CD14-positive monocyte (primary cell): ENCODE data around the gene ARHGEF6. TPM values are rescaled to one million over a fixed set of nuclear protein-coding genes. Genes with fewer than 3 reads are reported as not detected.

Source experiments
- DNase-seq, 3 donors: peaks; one replicate each; pipeline ENCODE4 v3.0.0-alpha.2; 2011 to 2022
- H2AFZ ChIP-seq: 2 replicates; pipeline ENCODE4 v1.6.0; 2012; ENCODE audit warnings: mild to moderate bottlenecking, low read depth, low read length, inconsistent platforms; ENCODE audit not compliant: insufficient read depth, poor library complexity, severe bottlenecking
- H3K27ac ChIP-seq, 2 donors: 1 replicate in 1 of 2; 2 replicates in 1 of 2; pipeline ENCODE4 v1.5.1; 2012 to 2013; ENCODE audit warnings: low read length in 2 of 2, control low read depth in 1 of 2, inconsistent platforms in 1 of 2, low read depth in 1 of 2, mild to moderate bottlenecking in 1 of 2
- H3K27me3 ChIP-seq, 2 donors: one replicate each; pipeline versions ENCODE4 v1.6.0 to v1.6.1; 2011 to 2013; ENCODE audit warnings: low read length in 2 of 2; ENCODE audit not compliant: control insufficient read depth in 2 of 2, insufficient read depth in 2 of 2
- H3K36me3 ChIP-seq, 2 donors: replicated peaks in 1 of 2; 1 replicate in 1 of 2; 2 replicates in 1 of 2; pipeline versions ENCODE4 v1.5.1 to v1.6.1; 2012 to 2013; ENCODE audit warnings: low read length in 2 of 2, control low read depth in 1 of 2, inconsistent platforms in 1 of 2, mild to moderate bottlenecking in 1 of 2; ENCODE audit not compliant: insufficient read depth in 2 of 2, control insufficient read depth in 1 of 2
- H3K4me1 ChIP-seq, 2 donors: 1 replicate in 1 of 2; 2 replicates in 1 of 2; pipeline versions ENCODE4 v1.5.1 to v1.6.1; 2012 to 2013; ENCODE audit warnings: low read length in 2 of 2, control low read depth in 1 of 2, inconsistent platforms in 1 of 2, mild to moderate bottlenecking in 1 of 2, moderate library complexity in 1 of 2; ENCODE audit not compliant: insufficient read depth in 2 of 2, control insufficient read depth in 1 of 2
- H3K4me2 ChIP-seq: replicated peaks from 2 replicates; pipeline ENCODE3; 2012; ENCODE audit warnings: low read length, moderate library complexity, mild to moderate bottlenecking; ENCODE audit not compliant: poor library complexity, severe bottlenecking; ENCODE audit errors: extremely low read depth
- H3K4me3 ChIP-seq, 3 experiments: fragments of 200-600 bp in 1 of 3; sonication (generic) in 1 of 3; replicated peaks in 1 of 3; 1 replicate in 2 of 3; 2 replicates in 1 of 3; pipeline ENCODE4 v1.5.1; 2011 to 2013; ENCODE audit warnings: low read length in 3 of 3, mild to moderate bottlenecking in 3 of 3, control low read depth in 2 of 3, low read depth in 2 of 3, inconsistent platforms in 1 of 3, moderate library complexity in 1 of 3
- H3K79me2 ChIP-seq: 2 replicates; pipeline ENCODE4 v1.6.0; 2012; ENCODE audit warnings: mild to moderate bottlenecking, control low read depth, inconsistent platforms, low read length, moderate library complexity; ENCODE audit not compliant: insufficient read depth
- H3K9ac ChIP-seq: 2 replicates; pipeline ENCODE4 v1.6.0; 2017; ENCODE audit warnings: low read length, mild to moderate bottlenecking; ENCODE audit not compliant: insufficient read depth, poor library complexity, severe bottlenecking
- H3K9me3 ChIP-seq, 2 donors: replicated peaks in 1 of 2; 1 replicate in 1 of 2; 2 replicates in 1 of 2; pipeline versions ENCODE4 v1.5.1 to v1.6.1; 2012 to 2013; ENCODE audit warnings: low read length in 2 of 2, control low read depth in 1 of 2; ENCODE audit not compliant: control insufficient read depth in 1 of 2, insufficient read depth in 1 of 2
- H4K20me1 ChIP-seq: 2 replicates; pipeline ENCODE4 v1.6.0; 2012; ENCODE audit warnings: mild to moderate bottlenecking, low read length, control low read depth, moderate library complexity; ENCODE audit not compliant: insufficient read depth
- H3K27ac Mint-ChIP-seq, 7 donors: one replicate each; pipeline ENCODE4 v1.8.0; 2020; ENCODE audit warnings: mild to moderate bottlenecking in 7 of 7, mixed read lengths in 7 of 7, moderate library complexity in 6 of 7, inconsistent platforms in 2 of 7
- H3K27me3 Mint-ChIP-seq, 3 donors: one replicate each; pipeline ENCODE4 v1.8.0; 2021 to 2022; ENCODE audit warnings: low read depth in 3 of 3, mild to moderate bottlenecking in 3 of 3, mixed read lengths in 3 of 3, moderate library complexity in 3 of 3, inconsistent platforms in 1 of 3
- H3K36me3 Mint-ChIP-seq, 2 donors: one replicate each; pipeline ENCODE4 v1.8.0; 2020; ENCODE audit warnings: mixed read lengths in 2 of 2, inconsistent platforms in 1 of 2, mild to moderate bottlenecking in 1 of 2
- H3K4me1 Mint-ChIP-seq: one replicate; pipeline ENCODE4 v1.8.0; 2020; ENCODE audit warnings: mild to moderate bottlenecking, mixed read lengths
- H3K4me3 Mint-ChIP-seq, 2 donors: one replicate each; pipeline ENCODE4 v1.8.0; 2020; ENCODE audit warnings: mild to moderate bottlenecking in 2 of 2, mixed read lengths in 2 of 2, moderate library complexity in 1 of 2
- H3K9me3 Mint-ChIP-seq, 7 donors: one replicate each; pipeline ENCODE4 v1.8.0; 2020 to 2022; ENCODE audit warnings: mixed read lengths in 7 of 7, mild to moderate bottlenecking in 6 of 7, moderate library complexity in 6 of 7, inconsistent platforms in 2 of 7
- WGBS: methylation state at CpG from one replicate; pipeline ENCODE4 v1.1.5; 2013; ENCODE audit warnings: missing lambda C conversion rate; ENCODE audit not compliant: insufficient coverage; 5-methylcytosine and 5-hydroxymethylcytosine counted together
- intact Hi-C, 2 donors: fragments of 100-400 bp; cut with micrococcal nuclease; formaldehyde crosslinking; loops; one replicate each; pipeline versions ENCODE4 v1.15.0 to v1.15.1; 2023
- polyA plus RNA-seq, 3 donors: library from polyadenylated mRNA; depleted of rRNA in 1 of 3; unstranded in 2 of 3; stranded (reverse) in 1 of 3; fragments of 300-500 nt in 2 of 3; fragments of >200 nt in 1 of 3; fragmentation: Illumina TruSeq in 2 of 3; gene quantifications; 1 replicate in 2 of 3; 2 replicates in 1 of 3; pipeline ENCODE4 v1.2.3, GENCODE V29; 2012 to 2021
- TF ChIP-seq, protein P1 (sequence below): fragments of 200-600 bp; IDR thresholded peaks from one replicate; pipeline ENCODE4 v1.8.0; 2022; ENCODE audit warnings: antibody characterized with exemption, mild to moderate bottlenecking

Gene ARHGEF6
- polyA plus RNA-seq, 3 donors: 51.4 to 79.2 (median 57.0) TPM

DNA sequence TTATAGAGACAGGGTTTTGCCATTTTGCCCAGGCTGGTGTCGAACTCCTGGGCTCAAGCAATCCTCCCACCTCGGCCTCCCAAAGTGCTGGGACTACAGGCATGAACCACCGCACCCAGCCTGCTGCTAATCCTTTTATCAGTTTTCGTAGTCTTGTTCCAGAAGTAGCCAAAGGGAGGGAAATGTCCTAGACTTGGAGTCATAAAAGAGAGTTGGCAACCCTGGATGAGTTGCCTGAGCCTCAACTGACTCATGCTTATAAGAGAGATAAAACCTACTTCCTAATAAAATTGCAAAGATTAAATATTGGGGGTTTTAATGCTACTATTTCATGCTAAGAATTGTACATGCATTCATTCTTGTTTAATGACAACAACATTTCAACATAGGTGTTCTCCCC is 88.5 kb downstream of the ARHGEF6 start:
- H3K27ac ChIP-seq: no peak overlapping the region
- no peaks in the 10 kb centered on the region for H3K9me3 ChIP-seq
- H3K27ac Mint-ChIP-seq: no peak overlapping the region
- H3K9ac ChIP-seq: no peak overlapping the region
- no peaks in the 10 kb centered on the region for H3K27me3 ChIP-seq
- H2AFZ ChIP-seq: no peak overlapping the region
- H3K27me3 Mint-ChIP-seq: peaks cover 0 to 6% (median 0%) of the 10 kb centered on the region in 3 donors
- peaks cover 40% of the 10 kb centered on the region in 2 donors for H3K36me3 Mint-ChIP-seq
- TF ChIP-seq, protein P1, sequence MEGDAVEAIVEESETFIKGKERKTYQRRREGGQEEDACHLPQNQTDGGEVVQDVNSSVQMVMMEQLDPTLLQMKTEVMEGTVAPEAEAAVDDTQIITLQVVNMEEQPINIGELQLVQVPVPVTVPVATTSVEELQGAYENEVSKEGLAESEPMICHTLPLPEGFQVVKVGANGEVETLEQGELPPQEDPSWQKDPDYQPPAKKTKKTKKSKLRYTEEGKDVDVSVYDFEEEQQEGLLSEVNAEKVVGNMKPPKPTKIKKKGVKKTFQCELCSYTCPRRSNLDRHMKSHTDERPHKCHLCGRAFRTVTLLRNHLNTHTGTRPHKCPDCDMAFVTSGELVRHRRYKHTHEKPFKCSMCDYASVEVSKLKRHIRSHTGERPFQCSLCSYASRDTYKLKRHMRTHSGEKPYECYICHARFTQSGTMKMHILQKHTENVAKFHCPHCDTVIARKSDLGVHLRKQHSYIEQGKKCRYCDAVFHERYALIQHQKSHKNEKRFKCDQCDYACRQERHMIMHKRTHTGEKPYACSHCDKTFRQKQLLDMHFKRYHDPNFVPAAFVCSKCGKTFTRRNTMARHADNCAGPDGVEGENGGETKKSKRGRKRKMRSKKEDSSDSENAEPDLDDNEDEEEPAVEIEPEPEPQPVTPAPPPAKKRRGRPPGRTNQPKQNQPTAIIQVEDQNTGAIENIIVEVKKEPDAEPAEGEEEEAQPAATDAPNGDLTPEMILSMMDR: no peak
- peaks cover 6% of the 10 kb centered on the region for H4K20me1 ChIP-seq
- intact Hi-C loops: no loop called here
- peaks cover 36 to 45% of the 10 kb centered on the region in 2 donors for H3K36me3 ChIP-seq
- no peaks in the 10 kb centered on the region for H3K4me1 Mint-ChIP-seq
- no peaks in the 10 kb centered on the region for H3K79me2 ChIP-seq
- no peaks in the 10 kb centered on the region for H3K9me3 Mint-ChIP-seq
- H3K4me2 ChIP-seq: no peak overlapping the region
- no CpG with 5 or more reads among the region's 4 CpGs for WGBS
- DNase-seq: no peak
- H3K4me3 Mint-ChIP-seq: no peak overlapping the region
- no peaks in the 10 kb centered on the region for H3K4me1 ChIP-seq
- H3K4me3 ChIP-seq: no peak overlapping the region

GRCh38 chrX:136691028-136691809 is 89.5 kb downstream of the ARHGEF6 start:
- H2AFZ ChIP-seq: no peak overlapping the region
- no peak overlapping the region for H3K4me3 Mint-ChIP-seq
- peaks cover 32 to 33% of the 10 kb centered on the region in 2 donors for H3K36me3 Mint-ChIP-seq
- no peaks in the 10 kb centered on the region for H3K9me3 Mint-ChIP-seq
- no peak overlapping the region for H3K4me2 ChIP-seq
- H3K36me3 ChIP-seq: peaks cover 32 to 48% of the 10 kb centered on the region in 2 donors
- peak overlapping the region in 1 of 7 donors; percentile 42 for H3K27ac Mint-ChIP-seq
- TF ChIP-seq, protein P1: no peak
- intact Hi-C loops: no loop called here
- no peak overlapping the region for H3K27ac ChIP-seq
- no peaks in the 10 kb centered on the region for H3K27me3 ChIP-seq
- H3K4me1 Mint-ChIP-seq: no peaks in the 10 kb centered on the region
- no peak overlapping the region for H3K4me3 ChIP-seq
- no peaks in the 10 kb centered on the region for H3K79me2 ChIP-seq
- peaks cover 0 to 6% (median 0%) of the 10 kb centered on the region in 3 donors for H3K27me3 Mint-ChIP-seq
- H4K20me1 ChIP-seq: peaks cover 6% of the 10 kb centered on the region
- no peaks in the 10 kb centered on the region for H3K9me3 ChIP-seq
- no peaks in the 10 kb centered on the region for H3K4me1 ChIP-seq
- no peak overlapping the region for H3K9ac ChIP-seq
- WGBS: no CpG with 5 or more reads among the region's 3 CpGs
- no peak for DNase-seq
